ENCODE results near the gene FOXC1. TPM values are rescaled to one million over a fixed set of nuclear protein-coding genes. Genes with fewer than 3 reads are reported as not detected.

FOXC1 gene
- total RNA-seq, 1 experiment from 2014 or later, result 16.7 TPM

GRCh38 chr6:1626481-1626880, 16.8 kb downstream of the FOXC1 start:
- ChIA-PET CTCF (interaction anchor here (0.5 to 1.2 kb wide), 4 partner anchors 61 to 1152 kb away, joined by 3 read pairs; no protein-coding TSS in a partner anchor), POLR2A (interaction anchor here (0.6 to 1.0 kb wide), 2 partner anchors 44 to 410 kb away, joined by 3 to 4 read pairs; no protein-coding TSS in a partner anchor)
- DNase-seq (ENCODE audit: unreplicated experiment), result no peak
- no peaks in the 10 kb centered on the region for H3K9me3 Mint-ChIP-seq (ENCODE audit: unreplicated experiment)
- H3K4me1 Mint-ChIP-seq (ENCODE audit: insufficient read depth, unreplicated experiment), result no peaks in the 10 kb centered on the region
- H3K27me3 Mint-ChIP-seq (ENCODE audit: insufficient read depth, unreplicated experiment), result no peaks in the 10 kb centered on the region
- no peak overlapping the region for H3K4me3 Mint-ChIP-seq (ENCODE audit: unreplicated experiment)
- TF ChIP-seq, protein P1, sequence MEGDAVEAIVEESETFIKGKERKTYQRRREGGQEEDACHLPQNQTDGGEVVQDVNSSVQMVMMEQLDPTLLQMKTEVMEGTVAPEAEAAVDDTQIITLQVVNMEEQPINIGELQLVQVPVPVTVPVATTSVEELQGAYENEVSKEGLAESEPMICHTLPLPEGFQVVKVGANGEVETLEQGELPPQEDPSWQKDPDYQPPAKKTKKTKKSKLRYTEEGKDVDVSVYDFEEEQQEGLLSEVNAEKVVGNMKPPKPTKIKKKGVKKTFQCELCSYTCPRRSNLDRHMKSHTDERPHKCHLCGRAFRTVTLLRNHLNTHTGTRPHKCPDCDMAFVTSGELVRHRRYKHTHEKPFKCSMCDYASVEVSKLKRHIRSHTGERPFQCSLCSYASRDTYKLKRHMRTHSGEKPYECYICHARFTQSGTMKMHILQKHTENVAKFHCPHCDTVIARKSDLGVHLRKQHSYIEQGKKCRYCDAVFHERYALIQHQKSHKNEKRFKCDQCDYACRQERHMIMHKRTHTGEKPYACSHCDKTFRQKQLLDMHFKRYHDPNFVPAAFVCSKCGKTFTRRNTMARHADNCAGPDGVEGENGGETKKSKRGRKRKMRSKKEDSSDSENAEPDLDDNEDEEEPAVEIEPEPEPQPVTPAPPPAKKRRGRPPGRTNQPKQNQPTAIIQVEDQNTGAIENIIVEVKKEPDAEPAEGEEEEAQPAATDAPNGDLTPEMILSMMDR (IDR thresholded peaks at IDR 0.05; ENCODE audit: unreplicated experiment), result no peak
- H3K36me3 Mint-ChIP-seq (ENCODE audit: insufficient read depth, unreplicated experiment), result no peaks in the 10 kb centered on the region
- H3K27ac Mint-ChIP-seq (ENCODE audit: low read depth, unreplicated experiment), result no peak overlapping the region
- no TSS peak for BruUV-seq (replicated peaks)
- intact Hi-C loops (cut with micrococcal nuclease), result no loop called here

DNA sequence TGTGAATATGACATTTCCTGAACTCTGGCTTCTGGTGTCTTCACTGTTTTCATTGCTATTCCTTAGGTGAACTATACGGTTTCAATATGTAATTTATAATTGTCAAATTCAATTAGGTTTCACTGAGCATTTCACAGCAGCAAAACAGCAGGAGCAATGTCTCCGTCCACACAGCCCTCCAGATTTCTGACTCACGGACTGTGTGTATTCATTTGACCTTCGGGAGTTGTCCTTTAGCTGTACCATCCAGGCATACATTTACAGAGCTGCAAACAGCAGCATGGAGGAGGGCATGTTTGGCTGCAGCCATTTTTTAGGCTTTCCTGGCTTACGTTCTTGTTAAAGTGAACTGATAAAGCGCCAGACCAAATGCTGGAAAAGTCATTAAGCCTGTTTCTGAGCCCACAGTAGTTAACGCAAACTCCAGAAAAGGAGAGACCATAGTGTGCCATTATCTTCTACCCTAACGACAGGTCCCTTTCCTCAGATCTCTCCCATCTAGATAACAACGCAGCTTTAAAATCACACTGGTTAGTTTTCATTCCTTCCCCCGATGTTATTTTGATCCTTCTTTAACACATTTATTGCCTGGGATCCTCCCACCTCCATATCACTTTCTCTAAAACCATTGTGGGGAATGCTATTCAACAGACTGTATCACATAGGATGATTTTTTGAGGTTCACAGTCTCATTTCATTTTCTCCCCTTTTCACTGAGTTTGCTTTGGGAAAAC, 18.3 kb downstream of the FOXC1 start:
- no peaks in the 10 kb centered on the region for H3K27me3 Mint-ChIP-seq (ENCODE audit: insufficient read depth, unreplicated experiment)
- H3K4me3 Mint-ChIP-seq (ENCODE audit: unreplicated experiment), result no peak overlapping the region
- intact Hi-C loops (cut with micrococcal nuclease), result no loop called here
- no TSS peak for BruUV-seq (replicated peaks)
- no peaks in the 10 kb centered on the region for H3K9me3 Mint-ChIP-seq (ENCODE audit: unreplicated experiment)
- ChIA-PET POLR2A (interaction anchor here (0.5 to 1.6 kb wide), 3 partner anchors 9 to 239 kb away, joined by 3 to 4 read pairs (median 3); no protein-coding TSS in a partner anchor), CTCF (interaction anchor here (0.7 to 1.2 kb wide), 4 partner anchors 11 to 476 kb away, joined by 3 to 4 read pairs (median 3); no protein-coding TSS in a partner anchor)
- H3K27ac Mint-ChIP-seq (ENCODE audit: low read depth, unreplicated experiment), result no peak overlapping the region
- no peaks in the 10 kb centered on the region for H3K4me1 Mint-ChIP-seq (ENCODE audit: insufficient read depth, unreplicated experiment)
- no peaks in the 10 kb centered on the region for H3K36me3 Mint-ChIP-seq (ENCODE audit: insufficient read depth, unreplicated experiment)
- TF ChIP-seq, protein P1 (IDR thresholded peaks at IDR 0.05; ENCODE audit: unreplicated experiment), result no peak
- no peak for DNase-seq (ENCODE audit: unreplicated experiment)

- no peak for DNase-seq (ENCODE audit: unreplicated experiment)
- TF ChIP-seq, protein P1 (IDR thresholded peaks at IDR 0.05; ENCODE audit: unreplicated experiment), result no peak
- BruUV-seq (replicated peaks), result no TSS peak
- intact Hi-C loops (cut with micrococcal nuclease), result no loop called here
- no peaks in the 10 kb centered on the region for H3K4me1 Mint-ChIP-seq (ENCODE audit: insufficient read depth, unreplicated experiment)
- no peaks in the 10 kb centered on the region for H3K27me3 Mint-ChIP-seq (ENCODE audit: insufficient read depth, unreplicated experiment)
- no peaks in the 10 kb centered on the region for H3K36me3 Mint-ChIP-seq (ENCODE audit: insufficient read depth, unreplicated experiment)
- H3K4me3 Mint-ChIP-seq (ENCODE audit: unreplicated experiment), result no peak overlapping the region
- CTCF ChIA-PET, result interaction anchor here (0.5 to 0.9 kb wide), 2 partner anchors 22 to 1162 kb away, joined by 3 to 4 read pairs; no protein-coding TSS in a partner anchor
- H3K27ac Mint-ChIP-seq (ENCODE audit: low read depth, unreplicated experiment), result no peak overlapping the region
- no peaks in the 10 kb centered on the region for H3K9me3 Mint-ChIP-seq (ENCODE audit: unreplicated experiment)
- POLR2A ChIA-PET, result interaction anchor here (1.6 kb wide), 1 partner anchor 8 kb away, joined by 4 read pairs; no protein-coding TSS in a partner anchor
Observed at GRCh38 chr6:1629316-1629715, 19.6 kb downstream of the FOXC1 start.

DNA sequence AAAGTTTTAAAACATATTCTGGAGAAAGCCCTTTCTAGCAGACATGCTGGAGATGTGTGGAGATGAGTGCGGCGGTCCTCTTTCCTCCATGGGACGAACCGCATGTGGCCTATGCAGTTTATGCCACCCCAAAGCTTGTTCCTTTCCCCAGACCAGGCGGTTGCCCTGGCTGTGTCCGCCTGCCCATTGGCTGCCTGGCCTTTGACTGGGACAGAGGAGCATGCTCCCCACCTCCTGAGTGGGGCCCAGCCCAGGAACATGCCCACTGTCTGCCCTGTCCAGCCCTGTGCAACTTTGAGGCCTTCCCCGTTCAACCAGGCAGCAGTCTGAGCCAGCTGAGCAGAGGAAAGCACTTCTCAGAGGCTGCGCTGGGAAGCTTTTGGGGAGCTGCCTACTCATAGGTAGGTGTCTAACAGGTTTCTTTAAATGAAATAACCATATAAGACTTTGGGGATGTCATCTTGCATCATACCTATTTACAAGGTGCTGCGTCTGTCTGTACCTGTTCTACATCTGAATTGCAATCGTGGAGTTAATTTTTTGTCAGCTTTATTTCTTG, 20.6 kb downstream of the FOXC1 start:
- no TSS peak for BruUV-seq (replicated peaks)
- Mint-ChIP-seq H3K36me3 (ENCODE audit: insufficient read depth, unreplicated experiment) (no peaks in the 10 kb centered on the region), H3K27ac (ENCODE audit: low read depth, unreplicated experiment) (no peak overlapping the region), H3K4me3 (ENCODE audit: unreplicated experiment) (no peak overlapping the region), H3K9me3 (ENCODE audit: unreplicated experiment) (no peaks in the 10 kb centered on the region), H3K4me1 (ENCODE audit: insufficient read depth, unreplicated experiment) (no peaks in the 10 kb centered on the region), H3K27me3 (ENCODE audit: insufficient read depth, unreplicated experiment) (no peaks in the 10 kb centered on the region)
- ChIA-PET POLR2A (no interaction called here), CTCF (no interaction called here)
- intact Hi-C loops (cut with micrococcal nuclease), result no loop called here
- DNase-seq (ENCODE audit: unreplicated experiment), result no peak
- TF ChIP-seq, protein P1 (IDR thresholded peaks at IDR 0.05; ENCODE audit: unreplicated experiment), result no peak
